Measurements from ENCODE around the gene IMPG1.

GRCh38 chr6:76004202-76004601, 68.3 kb downstream of the IMPG1 start:
- no peak for TF ChIP-seq POLR2A (IDR thresholded peaks at IDR 0.05)
- no peak for TF ChIP-seq CTCF (IDR thresholded peaks at IDR 0.05)
- no peak for TF ChIP-seq POLR2AphosphoS5 (IDR thresholded peaks at IDR 0.05; ENCODE audit: insufficient read depth in 1 of 2, low read depth in 1 of 2)
